ENCODE measurements around the gene EPB41L2.

The EPB41L2 gene

DNA sequence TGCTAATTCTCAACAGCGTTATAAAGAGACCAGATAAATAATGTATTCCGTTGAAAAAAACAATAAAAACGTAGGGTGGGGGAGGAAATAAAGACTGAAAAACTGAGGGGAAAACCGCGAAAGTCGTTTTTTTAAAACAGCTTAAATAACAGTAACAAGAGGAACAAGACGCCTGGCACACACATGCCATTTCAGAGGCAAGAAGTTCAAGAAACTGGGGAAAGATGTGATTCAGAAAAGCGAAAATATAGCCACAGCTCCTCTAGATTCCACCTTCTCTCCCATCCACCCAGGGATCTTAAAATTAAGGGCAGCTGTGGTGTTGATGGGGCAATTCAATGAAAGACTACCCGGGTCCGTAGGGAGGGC is 1.3 kb downstream of the EPB41L2 start:
- no peak for DNase-seq (ENCODE audit: low spot score)

DNA sequence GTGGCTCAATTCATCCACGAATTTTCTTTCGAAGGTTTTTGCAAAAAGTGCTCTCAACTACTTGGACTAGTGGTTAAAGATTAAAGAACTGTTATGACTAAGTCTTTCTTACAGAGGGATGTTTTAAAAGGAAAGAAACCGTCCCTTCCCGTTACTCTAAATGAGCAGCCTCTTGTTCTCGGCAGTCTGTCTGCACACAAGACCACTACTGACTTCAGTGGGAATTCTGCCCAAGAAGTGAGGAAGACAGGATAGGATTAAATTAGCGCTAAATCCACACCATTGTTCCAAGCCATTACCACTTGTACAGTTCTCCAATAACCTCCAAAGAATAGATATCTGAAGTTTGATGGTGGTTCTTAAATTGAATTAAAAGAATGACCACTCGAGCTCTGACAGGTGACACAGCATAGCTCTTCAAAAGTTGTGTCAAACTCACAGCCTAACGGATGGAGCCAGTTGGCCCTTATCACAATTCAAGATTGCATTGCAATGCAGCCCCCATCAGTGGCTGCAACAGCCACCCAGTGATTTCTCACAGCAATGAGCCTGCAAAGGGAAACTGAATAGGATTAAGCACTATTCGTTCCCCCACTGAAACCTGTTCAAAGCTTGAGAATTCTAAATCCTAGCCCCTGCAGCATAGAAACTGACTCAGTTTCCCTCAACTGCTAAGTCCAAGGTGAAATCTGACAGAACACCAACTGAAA is 1.8 kb downstream of the EPB41L2 start:
- no peak for DNase-seq (ENCODE audit: low spot score)

DNA sequence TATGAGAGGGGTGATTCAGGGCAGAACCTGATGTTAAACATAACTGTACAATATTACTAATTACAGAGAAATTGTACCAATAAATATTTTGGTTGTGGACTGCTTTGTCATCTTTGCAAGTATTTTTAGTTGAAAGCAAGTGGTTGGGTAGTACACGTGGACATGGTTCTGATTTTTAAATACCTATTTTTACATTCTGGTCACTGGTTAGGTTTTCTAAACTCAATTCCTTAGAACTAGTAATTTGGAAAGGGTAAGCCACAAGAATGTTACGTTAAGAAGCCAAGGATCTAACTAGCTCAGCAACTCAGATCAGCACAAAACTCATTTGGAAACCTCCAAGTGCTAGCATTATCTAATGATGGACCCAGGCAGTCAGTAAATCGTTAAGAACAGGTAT is 2.7 kb downstream of the EPB41L2 start:
- DNase-seq (ENCODE audit: low spot score), result no peak

DNA sequence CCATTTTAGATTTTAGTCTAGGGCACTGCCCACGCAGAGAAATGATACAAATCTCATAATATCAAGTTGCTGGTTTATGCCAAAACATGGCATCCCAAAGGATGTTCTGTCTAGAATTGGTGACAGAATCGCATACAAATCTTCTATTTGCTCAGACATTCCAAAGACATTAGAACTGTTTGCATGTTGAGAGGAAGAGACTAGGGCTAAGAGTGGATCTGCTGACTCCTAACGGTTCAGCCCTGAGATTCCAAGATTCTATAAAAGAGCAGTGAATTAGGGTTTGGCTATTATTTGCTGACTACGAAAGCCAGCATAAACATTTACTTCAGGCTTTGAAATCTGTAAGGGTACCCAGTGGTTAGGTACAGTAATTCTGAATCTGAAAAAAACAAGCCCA is 3.6 kb downstream of the EPB41L2 start:
- DNase-seq (ENCODE audit: low spot score), result no peak

DNA sequence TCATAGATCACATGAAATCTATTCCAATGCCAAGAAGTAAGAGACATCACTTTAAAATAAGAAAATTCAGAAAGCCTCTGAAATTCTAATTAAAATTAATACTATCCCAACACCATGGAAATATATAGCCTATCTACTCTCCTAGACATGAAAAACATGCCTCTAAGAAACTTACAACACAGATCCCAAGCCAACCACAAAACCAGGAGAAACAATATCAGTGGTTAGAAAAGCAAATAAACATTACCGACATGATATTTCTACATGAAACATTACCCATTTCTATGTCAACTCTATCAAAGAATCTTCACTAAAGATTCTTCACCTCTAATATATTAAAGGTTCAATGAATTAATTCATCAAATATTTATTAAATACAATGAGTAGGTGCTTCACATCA is 4.8 kb downstream of the EPB41L2 start:
- DNase-seq (ENCODE audit: low spot score), result no peak

DNA sequence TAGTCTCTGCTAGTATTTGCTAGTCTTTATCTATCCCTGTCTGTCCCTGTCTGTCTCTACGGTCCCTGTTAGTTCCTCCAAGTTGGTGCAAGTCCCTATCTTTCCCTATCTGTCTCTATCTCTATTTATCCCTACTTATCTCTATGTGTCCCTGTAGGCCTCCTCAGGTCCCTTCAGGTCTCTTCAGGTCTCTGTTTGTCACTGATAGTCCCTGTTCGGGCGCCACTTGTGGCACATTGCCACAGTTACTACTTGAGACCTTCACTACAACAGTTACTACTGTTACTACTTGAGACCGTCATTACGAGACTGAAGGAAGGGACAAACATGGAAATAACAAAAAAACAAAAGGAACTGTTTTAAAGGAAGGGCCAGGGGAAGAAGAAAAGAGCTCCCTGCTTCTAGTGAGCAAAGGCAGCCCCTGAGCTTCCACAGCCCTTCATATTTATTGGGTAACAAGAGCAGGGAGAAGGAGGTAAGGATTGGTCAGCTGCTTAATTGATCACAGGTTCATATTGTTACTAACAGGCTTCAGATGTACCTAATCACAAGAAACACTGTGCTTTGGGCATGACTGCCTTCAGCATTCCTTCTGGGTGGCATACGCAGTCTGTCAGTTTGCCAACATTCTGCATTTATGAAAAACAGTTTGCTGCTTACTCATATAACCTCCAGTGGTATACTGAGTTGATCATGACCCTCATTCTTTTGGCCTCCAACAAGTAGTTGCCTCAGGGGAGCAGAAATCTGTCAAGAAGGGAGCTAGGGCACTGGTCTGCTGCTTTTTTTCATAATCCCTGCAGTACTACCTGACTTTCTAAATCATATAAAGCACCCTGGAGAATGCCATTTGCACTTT is 8.4 kb downstream of the EPB41L2 start:
- DNase-seq (ENCODE audit: low spot score), result no peak

DNA sequence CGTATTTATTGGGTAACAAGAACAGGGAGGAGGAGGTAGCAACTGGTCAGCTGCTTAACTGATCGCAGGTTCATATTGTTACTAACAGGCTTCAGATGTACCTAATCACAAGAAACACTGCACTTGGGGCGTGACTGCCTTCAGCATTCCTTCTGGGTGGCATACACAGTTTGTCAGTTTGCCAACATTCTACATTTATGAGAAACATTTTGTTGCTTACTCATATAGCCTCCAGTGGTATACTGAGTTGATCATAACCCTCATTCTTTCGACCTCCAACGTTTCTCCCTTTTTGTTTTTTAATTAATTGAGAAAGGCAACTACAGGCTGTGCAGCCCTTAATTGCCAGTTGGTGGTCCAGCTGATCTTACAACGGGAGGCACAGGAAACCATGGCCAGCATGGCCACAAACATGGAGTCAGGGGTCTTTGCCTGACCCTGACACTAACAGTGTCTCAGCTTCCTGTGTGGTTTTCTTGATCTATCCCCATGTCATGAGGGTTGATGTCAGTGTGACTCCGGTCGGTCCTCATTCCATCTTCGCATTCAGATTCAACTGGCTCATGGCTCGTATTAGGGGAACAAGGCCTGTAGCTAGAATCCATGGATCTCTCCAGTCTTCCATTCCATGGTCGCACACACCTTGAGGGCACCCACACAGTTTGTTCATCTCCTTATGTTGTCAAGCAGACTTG is 9.4 kb downstream of the EPB41L2 start:
- no peak for DNase-seq (ENCODE audit: low spot score)

DNA sequence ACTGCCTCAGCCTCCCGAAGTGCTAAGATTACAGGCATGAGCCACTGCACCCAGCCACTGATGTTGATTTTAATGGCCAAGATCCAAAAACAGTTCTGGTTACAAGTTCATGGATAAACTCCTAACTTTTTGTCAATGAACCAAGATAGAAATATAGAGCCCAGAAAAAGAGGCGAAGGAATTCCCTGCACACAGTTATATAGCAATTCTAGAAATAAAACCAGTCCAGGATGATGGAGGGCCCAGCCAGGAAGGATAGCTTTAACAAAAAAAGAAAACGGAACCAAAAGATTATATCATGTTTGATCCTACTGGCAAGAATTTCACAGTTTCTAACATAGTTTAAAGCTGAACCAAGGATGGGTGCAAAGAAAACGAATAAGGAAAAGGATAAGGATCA is 10.9 kb downstream of the EPB41L2 start:
- no peak for DNase-seq (ENCODE audit: low spot score)

DNA sequence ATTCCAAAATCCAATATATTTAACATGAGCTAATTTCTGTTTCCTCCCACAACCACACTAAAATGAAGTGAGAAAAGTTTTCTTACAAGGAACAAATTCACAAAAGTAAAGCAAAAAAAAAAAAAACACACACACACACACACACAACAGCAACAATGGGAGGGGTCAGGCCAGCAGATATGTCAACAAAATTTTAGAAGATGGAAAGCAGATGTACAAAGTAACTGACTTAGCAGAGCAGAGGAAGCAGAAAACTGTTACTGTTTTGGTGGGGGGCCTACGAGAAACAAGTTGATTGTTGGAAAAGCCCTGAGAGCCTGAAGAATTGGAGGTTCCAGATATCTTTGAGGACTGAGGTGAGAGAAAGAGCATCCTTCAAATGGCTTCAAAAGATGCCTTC is 11.7 kb downstream of the EPB41L2 start:
- DNase-seq (ENCODE audit: low spot score), result no peak

DNA sequence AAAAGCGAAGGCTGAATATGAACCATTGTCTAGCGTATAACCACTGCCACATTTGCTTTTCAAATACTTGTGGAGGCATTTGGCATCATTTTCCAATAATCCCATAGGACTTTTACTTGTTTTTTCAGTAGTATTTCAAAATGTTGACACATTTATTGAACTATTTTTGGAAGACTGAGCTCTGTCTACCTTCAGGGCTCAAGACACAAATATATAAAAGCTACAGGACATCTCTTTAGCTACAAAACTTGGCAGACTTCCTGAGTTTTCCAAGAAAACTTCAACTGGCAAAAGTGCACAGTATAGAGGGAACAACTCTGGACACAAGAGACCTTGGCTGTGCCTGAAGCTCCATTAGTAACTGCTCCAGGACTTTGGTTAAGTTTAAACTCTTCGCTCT is 13.4 kb downstream of the EPB41L2 start:
- DNase-seq (ENCODE audit: low spot score), result no peak

DNA sequence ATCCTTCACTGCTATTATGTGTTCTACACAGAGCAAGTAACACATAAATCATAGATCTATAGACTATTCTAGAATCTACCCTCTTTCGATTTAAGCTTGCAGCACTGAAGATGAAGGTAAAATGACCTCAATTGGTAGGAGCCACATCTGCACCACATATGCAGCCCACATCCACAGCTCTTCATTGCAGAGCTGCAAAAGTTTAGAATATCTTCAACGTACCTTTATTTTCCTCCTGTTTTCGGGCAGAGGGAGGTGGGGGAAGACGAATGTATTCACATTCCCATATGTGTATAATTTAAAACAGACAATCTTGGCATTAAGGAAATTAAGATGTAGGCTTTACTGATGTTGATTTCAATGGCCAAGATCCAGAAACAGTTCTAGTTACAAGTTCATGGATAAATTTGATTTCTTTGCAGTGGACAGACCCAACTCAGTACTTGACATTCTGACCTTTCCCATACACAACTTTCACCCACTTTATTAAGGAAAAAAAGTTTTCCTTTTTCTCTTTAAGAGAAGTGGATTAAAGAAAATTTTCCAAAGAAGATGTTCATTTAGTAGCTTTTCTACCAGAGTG is 14.0 kb downstream of the EPB41L2 start:
- no peak for DNase-seq (ENCODE audit: low spot score)

DNA sequence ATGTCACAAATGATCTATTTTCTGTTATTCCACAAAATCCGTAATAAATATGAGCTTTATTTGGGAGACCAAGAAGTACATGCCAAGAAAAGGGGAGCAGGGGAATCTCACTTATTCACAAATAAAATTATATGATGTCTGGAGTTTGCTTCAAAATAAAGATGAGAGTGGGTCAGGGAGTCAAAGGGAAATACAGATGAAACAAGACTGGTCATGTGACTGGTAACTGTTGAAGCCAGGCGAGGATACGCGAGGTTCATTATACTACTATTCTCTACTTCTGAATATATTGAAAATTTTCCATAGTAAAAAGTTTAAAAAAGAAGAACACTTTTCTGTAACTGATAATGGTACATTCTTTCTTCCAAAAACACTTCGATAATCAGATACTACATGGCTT is 14.6 kb downstream of the EPB41L2 start:
- no peak for DNase-seq (ENCODE audit: low spot score)

DNA sequence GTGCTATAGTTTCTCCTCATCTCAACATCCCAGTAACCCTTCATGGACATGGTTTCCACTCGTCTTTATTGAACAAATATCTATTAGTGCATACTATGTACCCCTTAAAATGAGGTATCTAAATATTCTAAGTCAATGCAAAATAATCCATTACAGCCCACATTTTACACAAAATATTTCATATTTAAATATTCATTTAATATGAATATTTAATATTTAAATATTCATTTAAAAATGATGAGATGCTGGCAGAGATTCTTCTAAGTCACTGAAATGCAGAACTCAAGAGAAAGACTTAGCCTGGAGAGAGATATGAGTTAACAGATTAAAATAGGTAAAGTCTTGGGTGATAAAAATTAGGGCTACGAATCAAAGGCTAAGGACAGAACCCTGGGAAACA is 17.9 kb downstream of the EPB41L2 start:
- DNase-seq (ENCODE audit: low spot score), result no peak

DNA sequence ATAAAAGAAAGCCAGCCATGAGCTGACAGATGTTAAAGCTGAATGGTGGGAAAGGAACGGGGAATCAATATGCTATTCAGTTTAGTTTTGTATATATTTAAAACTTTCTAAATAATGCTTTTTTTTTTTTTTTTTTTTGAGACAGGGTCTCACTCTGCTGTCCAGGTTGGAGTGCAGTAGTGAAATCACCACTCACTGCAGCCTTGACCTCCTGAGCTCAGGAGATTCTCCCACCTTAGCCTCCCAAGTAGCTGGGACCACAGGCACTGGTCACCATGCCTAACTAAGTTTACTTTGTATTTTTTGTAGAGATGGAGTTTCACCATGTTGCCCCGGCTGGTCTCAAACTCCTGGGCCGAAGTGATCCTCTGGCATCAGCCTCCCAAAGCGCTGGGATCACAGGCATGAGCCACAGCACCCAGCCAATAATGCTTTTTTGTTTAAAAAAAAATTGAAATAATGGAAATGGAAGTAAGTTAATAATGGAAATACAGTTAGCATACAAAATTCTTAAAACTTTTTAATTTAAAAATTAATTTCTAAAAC is 19.1 kb downstream of the EPB41L2 start:
- no peak for DNase-seq (ENCODE audit: low spot score)

DNA sequence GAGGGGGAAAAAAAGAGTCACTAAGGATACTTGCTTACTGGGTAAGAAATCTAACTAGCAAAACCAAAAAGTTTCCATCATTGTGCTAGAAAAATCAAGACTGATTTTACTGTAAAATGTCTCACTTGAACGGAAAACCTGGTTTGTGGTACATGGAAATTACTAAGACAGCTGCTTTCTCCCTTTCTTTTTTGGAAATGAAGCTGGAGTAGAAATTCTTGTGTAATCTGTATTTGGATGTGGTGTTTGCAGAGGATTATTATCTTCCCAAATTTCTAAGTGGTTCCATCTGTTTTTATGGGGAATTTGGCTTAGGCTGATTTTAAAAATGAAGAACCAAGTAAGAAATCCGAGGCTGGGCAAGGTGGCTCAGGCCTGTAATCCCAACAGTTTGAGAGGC is 20.4 kb downstream of the EPB41L2 start:
- DNase-seq (ENCODE audit: low spot score), result peak; percentile 60

DNA sequence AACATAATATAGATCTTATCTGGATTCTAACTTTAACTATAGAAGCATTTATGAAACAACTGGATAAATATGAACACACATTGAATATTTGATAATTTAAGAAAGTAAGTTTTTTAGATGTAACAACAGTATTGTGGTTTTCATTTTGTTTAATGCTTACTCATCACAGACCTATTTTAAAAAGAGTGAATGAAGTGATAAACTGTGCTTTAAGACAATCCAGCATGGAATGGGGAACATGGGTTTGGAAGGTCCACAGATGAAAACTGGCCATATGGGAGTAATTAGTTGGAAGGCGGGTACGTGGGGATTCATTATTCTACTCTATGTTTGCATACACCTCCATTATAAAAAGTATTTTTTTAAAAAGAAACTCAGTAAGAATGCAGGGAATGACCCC is 21.2 kb downstream of the EPB41L2 start:
- no peak for DNase-seq (ENCODE audit: low spot score)

DNA sequence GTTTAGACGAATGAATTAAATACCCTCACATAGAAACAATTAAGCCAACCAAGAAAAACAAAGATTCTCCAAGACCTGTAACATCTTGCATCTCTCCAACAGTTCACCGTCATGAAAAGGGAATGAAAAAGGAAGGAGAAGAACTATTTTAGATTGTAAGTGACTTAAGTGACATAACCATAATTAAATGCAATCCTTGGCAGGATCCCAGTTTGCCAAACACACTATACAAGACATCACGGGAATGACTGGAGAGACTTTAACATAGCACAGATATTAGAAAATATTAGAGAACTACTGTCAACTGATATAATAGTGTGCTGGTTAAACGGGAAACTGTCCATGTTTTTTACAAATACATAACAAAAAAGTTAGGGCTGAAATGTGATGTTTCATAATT is 22.2 kb downstream of the EPB41L2 start:
- DNase-seq (ENCODE audit: low spot score), result no peak

DNA sequence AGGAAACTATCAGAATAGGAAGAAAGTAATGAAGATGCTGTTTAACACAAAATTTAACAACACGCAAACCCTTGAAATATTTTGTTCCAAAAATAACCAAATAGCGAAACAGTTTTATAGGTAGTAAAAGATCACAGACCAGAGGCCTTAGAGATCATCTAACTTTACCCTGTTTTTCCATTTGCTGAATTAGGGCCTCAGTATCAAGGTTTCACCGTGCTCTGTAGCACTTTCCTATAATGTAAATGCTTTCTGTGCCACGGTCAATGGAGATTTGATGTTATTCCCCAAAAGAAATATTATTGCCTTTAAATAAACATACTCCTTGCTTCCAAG is 23.7 kb downstream of the EPB41L2 start:
- DNase-seq (ENCODE audit: low spot score), result no peak

DNA sequence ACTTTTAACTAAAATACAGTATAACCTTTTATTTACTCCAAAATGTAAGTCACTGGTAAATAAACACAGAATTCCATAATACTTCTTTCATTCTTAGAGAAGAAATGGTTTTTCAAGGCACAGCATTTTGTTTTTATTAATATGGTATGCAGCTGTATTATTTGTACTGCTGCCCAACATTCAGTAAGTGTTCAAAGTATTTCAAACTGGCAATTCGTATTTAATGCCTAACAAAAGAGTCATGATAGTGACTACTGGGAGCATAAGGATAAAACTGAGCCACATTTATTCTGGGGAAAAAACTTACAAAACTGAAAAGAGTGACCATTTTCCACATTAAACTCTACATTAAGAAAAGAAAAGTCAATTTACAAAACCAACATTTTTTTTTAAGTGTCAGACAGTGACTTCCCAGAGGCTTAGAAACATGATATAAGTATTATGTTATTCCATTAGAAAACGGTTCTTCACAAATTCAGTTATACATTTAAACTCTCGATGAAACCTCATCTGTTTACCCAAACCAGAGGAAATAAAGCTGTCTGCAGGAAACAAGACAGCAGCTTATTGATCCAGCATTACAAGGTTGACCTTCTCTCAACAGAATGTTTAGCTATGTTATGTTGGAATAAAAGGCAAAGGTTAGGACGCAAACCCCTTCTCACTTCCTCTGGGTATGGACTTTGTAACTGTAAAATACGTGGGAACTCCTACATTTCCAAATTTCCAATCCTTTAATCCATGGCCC is 24.3 kb downstream of the EPB41L2 start:
- peak; percentile 41 for DNase-seq (ENCODE audit: low spot score)

DNA sequence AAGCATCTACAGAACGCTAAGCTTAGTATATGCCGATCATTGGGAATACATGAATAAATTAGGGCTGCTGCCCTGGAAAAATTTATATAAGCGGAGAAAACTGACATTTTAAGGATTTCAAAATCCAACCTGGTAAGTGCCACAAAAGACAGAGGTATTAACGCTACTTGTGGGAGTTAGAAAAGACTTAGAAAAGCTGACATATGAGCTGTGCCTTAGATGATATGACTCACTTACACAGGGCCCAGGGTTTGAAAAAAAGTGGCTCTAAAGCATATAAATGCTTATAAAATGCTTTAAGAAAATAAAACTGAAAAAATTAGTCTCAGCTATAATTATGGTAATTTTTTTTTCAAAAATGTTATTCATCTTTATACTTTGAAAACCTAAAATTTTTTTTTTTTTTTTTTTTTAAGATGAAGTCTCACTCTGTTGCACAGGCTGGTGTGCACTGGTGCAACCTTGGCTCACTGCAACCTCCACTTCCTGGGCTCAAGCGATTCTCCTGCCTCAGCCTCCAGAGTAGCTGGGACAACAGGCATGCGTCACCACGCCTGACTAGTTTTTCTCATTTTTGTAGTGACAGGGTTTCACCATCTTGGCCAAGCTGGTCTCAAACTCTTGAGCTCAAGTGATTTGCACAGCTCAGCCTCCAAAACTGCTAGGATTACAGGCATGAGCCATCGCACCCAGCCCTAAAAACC is 25.7 kb downstream of the EPB41L2 start:
- DNase-seq (ENCODE audit: low spot score), result no peak

DNA sequence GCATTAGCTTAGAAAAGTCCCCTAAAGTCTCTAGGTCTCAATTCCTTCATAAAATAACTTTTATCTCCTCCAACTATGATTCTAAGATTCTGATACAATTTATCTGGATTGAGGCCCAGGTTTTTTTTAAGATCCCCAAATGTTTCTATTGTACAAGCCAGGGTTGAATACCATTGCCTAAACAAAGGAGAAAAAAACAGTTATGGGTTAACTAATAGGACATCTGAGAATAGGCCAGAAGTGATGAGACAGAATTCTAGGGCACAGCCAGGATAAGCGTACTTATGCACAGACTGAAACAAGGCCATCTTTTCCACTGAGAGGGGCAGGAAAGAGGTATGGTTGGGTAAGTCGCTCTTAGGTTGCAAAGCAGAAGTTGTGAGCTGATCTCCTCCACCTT is 26.4 kb downstream of the EPB41L2 start:
- no peak for DNase-seq (ENCODE audit: low spot score)
